Kidney capillary endothelial cell (primary cell): Measurements from ENCODE around the gene SPATS2.
"Not testable (repeated sequence)": the region's sequence is repeated elsewhere in the genome, so short reads cannot be mapped to it uniquely, and the experiment has no call there.

ENCODE experiments used
- DNase-seq: peaks from one replicate; pipeline ENCODE4 v3.0.0-alpha.2; 2018; ENCODE audit warnings: low spot score

SPATS2 gene

DNA sequence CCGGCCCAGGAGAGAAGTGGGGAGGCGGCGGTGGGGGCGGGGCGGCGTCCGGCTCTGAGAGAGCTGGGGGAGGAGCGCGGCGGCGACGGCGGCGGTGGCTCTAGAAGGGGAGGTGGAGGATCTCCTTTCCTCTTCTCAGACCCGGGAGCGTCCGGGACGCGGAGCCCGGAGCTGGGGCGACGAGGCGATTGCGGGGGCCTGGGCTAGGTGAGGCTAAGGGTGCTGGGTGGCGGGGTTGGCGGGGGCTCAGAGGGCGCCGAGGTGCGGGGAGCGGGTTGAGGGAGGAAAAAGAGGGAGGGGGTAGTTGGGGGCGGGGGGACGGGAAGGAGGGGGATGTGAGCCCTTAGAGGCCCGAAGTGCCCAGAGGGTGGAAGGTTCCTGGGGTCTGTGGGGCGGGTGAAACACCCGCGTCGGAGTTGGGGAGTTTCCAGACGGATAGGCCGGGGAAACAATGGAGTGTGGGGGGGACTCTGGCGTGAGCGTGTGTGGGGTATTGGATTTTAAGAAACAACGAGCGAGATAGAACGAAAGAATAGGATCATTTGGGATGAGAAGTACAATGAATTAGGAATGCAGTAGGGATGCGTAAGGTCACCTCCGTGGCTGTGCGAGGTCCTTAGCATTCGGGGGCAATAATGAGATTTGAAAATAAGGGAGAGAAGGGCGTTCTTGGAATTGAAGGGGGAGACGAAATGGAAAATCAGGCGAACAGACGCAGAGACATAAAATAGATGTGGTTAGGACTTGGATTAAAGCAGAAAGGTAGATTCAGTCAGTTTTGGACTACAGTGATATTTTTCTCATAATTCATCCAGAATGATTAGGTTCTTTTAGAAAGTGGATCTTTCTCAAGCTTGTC, at the start of gene SPATS2:
SPATS2 (plus strand) TSS at position 82 of the 859 bp plus-strand sequence. CDS start 93,551 bp downstream, outside the sequence.
- DNase-seq, result peak; percentile 22

DNA sequence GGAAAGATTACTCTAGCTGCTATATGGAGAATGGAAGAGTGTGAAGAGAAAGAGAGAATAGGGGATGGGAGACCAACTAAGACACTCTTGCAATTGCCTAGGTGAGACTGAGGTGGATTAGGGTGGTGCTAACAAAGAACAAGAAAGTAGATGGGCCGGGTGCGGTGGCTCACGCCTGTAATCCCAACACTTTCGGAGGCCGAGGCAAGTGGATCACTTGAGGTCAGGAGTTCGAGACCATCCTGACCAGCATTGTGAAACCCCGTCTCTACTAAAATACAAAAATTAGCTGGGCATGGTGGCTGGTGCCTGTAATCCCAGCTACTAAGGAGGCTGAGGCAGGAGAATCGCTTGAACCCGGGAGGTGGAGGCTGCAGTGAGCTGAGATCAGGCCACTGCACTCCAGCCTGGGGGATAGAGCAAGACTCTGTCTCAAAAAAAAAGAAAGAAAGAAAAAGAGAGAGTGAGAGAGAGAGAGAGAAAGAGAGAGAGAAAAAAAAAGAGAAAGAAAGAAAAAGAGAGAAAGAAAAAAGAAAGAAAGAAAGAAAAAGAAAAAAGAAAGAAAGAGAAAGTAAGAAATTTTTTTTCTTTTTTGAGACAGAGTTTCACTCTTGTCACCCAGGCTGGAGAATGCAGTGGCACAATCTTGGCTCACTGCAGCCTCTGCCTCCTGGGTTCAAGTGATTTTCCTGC, 46.7 kb upstream of the SPATS2 start:
- not testable (repeated sequence) for DNase-seq

DNA sequence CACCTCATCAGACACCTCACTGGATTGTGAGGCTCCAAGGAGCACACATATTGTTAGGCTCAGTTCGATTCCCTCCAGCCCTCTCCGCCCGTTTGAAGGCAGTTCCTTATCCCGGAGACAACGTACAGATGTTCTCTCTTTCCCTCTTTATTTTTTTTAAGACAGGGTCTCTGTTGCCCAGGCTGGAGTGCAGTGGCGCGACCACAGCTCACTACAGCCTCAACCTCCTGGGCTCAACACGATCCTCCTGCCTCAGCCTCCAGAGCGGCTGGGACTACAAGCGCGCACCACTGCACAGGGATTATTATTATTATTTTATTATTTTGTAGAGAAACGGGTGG, 44.9 kb upstream of the SPATS2 start:
- DNase-seq, result no peak

DNA sequence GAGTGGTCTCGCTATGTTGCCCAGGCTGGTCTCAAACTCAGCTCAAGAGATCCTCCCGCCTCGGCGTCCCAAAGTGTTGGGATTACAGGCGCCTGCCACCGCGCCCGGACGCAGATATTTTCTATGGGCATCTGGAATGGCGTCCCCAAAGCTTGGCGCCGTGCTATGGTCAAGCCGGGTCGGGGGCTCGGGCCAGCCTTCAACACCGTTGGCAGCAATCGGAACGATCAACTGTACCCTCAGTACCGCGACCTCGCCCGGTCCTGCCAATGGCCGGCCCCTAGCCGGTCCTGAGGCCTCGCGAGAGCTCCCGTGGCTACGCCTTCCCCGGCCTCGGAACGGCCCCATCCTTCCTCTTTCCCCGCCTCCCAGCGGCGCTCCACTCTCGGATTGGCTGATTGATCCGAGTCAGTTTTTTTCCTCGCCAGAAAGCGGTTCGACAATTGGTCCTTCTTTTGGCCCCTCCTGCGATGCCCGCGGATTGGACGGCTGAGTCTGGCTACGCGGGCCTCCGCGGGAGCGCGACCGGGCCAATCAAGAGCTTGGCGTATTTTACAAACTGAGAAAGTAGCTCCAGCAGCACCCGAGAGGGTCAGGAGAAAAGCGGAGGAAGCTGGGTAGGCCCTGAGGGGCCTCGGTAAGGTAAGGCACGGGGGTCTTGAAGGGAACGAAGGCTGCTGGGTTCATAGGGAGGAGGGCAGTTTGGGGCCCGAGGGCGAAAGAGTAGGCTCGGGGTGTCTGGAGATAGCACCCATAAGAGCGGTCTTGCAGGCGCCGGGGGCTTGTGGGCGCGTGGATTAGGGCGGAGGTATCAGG, 44.3 kb upstream of the SPATS2 start, which contains the start of gene TROAP:
TROAP (plus strand) TSS at position 548 of the 816 bp plus-strand sequence. CDS start 354 bp downstream, outside the sequence.
- DNase-seq, result peak; percentile 100

DNA sequence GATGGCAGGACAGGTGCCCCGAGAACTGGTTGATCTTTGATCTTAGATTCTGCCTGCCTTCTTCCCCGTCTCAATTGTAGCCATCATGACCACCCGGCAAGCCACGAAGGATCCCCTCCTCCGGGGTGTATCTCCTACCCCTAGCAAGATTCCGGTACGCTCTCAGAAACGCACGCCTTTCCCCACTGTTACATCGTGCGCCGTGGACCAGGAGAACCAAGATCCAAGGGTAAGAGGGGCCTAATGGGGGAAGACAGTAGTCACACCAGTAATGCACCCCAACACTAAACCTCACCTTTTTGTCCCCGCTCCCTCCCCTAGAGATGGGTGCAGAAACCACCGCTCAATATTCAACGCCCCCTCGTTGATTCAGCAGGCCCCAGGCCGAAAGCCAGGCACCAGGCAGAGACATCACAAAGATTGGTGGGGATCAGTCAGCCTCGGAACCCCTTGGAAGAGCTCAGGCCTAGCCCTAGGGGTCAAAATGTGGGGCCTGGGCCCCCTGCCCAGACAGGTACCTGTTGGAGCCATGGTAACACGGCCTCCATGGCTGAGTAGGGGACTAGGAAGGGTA, 43.7 kb upstream of the SPATS2 start:
- DNase-seq, result no peak

DNA sequence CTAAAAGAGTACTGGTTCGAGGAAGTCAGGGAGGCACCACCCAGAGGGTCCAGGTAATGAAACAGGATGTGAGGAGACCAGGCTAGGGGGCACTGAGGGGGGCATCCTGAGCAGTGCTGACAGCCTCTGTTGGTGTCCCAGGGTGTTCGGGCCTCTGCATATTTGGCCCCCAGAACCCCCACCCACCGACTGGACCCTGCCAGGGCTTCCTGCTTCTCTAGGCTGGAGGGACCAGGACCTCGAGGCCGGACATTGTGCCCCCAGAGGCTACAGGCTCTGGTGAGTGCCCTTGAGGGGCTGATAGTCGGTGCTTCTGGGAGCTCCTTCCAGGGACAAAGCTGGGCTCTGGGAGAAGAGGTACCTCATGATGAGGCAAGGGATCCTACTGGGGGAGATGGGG, 41.7 kb upstream of the SPATS2 start:
- no peak for DNase-seq

DNA sequence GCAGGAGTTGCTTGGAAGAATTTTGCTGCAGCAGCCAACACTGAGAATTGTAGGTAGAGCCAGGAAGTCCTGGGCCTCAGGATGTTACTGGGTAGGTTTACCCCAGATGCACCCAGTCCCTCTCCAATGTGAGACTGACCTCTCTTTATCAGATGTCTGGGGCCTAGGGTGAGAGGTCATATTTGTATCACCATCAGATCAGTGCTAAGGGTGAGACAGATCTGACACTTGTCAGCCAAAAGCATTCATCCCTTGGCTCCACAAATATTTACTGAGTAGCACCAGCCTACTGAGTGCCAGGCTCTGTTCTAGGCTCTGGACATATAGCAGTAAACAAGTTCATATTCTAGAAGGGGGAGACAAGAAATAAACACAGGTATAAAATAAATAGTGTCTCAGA, 39.9 kb upstream of the SPATS2 start:
- no peak for DNase-seq

DNA sequence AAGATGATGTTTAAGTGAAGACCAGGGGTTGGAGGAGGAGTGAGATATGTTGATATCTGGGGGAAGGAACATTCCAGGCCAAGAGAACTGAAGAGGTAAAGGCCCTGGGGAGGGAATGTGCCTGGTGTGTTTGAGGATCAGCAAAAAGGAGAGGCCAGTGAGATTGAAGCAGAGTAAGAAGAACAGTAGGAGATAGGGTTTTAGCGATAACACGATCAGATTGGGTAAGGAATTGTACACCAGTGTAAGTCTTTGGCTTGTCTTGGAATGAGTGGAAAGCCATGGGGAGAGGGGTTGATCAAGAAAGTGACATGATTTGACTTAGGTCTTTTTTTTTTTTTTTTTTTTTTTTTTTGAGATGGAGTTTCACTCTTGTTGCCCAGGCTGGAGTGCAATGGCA, 39.4 kb upstream of the SPATS2 start:
- no peak for DNase-seq

DNA sequence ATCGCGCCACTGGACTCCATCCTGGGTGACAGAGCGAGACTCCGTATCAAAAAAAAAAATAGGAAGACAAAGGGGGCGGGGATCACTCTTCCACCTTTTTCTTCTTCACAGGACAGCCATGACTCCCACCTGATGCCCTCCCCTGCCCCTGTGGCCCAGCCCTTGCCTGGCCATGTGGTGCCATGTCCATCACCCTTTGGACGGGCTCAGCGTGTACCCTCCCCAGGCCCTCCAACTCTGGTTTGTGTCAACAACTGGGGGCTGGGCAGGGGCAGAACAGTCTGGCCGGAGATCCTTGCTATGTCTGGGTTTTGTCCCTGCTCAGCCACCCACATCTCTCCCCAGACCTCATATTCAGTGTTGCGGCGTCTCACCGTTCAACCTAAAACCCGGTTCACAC, 38.4 kb upstream of the SPATS2 start:
- no peak for DNase-seq

DNA sequence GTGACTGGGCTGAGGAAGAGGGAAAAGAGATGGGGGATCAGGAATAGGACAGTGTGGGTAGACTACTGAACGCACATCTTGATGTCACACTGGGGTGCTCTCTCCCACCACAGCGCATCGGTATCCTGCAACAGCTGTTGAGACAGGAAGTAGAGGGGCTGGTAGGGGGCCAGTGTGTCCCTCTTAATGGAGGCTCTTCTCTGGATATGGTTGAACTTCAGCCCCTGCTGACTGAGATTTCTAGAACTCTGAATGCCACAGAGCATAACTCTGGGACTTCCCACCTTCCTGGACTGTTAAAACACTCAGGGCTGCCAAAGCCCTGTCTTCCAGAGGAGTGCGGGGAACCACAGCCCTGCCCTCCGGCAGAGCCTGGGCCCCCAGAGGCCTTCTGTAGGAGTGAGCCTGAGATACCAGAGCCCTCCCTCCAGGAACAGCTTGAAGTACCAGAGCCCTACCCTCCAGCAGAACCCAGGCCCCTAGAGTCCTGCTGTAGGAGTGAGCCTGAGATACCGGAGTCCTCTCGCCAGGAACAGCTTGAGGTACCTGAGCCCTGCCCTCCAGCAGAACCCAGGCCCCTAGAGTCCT, 37.1 kb upstream of the SPATS2 start:
- DNase-seq, result no peak

DNA sequence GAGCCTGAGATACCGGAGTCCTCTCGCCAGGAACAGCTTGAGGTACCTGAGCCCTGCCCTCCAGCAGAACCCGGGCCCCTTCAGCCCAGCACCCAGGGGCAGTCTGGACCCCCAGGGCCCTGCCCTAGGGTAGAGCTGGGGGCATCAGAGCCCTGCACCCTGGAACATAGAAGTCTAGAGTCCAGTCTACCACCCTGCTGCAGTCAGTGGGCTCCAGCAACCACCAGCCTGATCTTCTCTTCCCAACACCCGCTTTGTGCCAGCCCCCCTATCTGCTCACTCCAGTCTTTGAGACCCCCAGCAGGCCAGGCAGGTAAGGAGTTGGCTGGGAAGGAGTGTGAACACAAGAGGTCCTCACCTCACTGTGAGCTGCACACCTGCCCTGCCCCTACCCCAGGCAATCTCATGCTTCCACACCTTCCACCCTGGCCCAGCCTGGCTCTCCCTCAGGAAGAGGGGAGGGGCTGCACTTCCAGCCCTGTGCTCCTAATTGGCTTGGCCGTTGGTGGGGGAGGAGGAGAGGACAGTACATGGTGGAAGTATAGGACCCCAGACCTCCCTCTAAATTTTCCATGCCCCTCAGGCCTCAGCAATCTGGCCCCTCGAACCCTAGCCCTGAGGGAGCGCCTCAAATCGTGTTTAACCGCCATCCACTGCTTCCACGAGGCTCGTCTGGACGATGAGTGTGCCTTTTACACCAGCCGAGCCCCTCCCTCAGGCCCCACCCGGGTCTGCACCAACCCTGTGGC, 36.5 kb upstream of the SPATS2 start:
- DNase-seq, result no peak

DNA sequence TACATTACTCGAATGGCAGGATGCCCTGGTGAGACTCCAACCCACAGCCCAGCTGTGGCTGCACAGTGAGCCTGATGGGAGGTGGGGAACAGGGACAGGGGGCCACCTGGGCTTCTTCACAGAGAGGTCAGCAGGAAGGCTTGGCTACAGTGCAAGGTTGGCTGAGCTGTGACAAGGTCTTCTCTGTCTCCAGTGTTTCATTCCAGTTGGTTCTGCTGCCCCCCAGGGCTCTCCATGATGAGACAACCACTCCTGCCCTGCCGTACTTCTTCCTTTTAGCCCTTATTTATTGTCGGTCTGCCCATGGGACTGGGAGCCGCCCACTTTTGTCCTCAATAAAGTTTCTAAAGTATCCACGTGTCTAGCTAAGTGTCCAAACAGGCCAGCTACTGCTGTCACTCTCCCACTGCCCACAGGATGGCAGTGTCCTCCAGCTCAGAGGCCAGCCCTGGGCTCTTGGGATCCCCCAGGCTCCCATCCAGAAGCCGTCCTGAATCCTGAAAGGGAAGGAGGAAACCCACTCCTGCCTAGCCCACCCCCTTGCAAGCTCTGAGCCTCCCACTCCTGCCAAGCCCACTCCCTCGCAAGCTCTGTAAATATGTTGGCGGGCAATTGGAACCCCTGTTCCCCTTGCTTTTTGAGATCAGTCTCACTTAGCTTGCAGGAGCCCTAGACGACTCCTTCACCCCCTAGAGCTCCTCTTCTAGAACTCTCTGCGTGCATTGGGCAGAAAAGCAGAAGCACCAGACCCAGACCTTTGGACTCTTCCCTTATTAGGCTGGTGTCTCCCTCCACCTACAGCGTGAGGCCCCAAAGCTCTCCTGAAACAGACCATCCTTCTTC, 35.7 kb upstream of the SPATS2 start:
- peak; percentile 73 for DNase-seq

DNA sequence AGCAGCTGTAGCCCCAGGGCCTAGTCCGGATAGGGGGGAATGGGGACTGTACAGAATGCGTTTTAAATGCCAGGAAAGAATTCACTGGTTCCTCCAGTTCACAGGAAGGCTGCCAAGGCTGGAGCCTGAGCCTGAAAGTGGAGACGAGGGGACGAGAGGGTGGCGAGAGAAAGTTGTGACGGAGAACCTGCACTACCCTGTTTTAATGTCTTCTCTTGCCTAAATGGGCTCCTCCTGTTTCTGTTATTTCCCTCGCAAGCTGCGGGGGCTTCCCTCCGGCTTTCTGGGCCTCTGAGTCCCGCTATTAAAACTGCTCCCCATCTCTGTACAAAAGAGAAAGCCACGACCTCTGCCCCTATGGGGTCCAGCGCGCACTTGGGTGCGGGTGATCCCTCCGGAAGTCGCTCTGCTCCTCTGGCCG, 34.8 kb upstream of the SPATS2 start:
- no peak for DNase-seq

DNA sequence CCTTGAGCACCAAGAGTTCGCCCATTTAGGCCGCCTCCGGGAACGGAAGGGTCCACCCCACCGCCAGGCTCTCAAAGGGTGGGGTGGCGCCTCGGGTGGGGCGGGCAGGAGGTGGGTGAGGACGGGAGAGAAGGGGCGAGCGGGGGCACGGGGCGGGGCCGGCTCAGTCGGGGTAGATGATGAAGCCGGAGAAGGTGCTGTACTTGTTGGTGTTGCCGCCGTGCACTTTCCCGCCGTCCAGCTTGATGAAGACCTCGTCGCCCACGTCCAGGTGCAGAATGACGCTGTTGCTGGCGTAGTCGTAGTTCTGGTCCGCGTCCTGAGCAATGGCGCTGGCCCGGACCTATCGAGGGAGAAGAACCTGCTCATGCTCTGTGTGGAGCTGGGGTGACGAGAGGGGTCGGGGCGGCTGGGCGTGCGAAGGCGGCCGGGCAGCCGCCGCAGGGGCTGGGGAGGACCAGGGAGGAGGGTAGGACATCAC, 34.3 kb upstream of the SPATS2 start:
- DNase-seq, result no peak

DNA sequence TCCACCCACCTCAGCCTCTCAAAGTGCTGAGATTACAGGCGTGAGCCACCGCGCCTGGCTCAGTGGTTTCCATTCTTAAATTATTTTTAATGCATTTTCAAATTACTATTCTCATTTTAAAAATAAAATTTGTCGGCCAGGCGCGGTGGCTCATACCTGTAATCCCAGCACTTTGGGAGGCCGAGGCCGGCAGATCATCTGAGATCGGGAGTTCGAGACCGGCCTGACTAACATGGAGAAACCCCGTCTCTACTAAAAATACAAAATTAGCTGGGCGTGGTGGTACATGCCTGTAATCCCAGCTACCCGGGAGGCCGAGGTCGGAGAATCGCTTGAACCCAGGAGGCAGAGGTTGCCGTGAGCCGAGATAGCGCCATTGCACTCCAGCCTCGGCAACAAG, 33.5 kb upstream of the SPATS2 start:
- not testable (repeated sequence) for DNase-seq

DNA sequence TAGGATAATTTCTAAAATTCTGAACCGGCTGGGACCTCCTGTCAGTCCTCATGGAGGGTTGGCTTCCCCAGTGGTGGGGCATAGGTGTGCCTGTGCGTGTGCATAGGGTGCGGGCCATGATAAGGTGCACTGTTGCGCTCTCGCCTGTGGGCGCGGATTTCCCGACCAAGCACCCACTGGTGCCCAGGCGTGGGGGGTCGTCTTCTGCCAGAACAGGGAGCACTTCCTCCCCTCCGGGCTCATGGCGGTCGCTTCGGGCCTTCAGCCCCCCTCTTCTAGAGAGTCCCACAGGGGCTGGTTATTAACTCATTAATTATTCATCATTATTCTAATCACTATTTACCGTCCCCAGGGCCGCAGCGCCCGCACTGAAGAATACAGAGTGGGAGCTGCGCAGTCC, 33.0 kb upstream of the SPATS2 start:
- no peak for DNase-seq

DNA sequence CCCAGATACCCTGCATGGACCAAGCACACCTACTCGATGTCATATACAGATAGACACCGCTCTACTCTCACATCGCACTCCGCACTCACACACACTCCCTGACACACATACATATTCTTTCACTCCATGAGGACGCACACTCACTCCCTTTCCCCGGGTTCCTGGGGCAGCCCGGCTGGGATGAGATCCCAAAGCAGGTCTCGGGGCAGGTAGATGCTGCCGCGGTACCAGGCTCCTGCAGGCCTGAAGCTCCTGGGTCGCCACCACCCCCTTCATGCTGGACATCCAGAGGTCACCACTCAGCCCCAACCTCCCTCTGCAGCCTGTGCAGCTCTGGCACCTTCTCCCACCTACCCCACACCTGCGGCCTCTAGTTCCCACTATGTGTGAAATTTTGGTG, 32.6 kb upstream of the SPATS2 start:
- no peak for DNase-seq

DNA sequence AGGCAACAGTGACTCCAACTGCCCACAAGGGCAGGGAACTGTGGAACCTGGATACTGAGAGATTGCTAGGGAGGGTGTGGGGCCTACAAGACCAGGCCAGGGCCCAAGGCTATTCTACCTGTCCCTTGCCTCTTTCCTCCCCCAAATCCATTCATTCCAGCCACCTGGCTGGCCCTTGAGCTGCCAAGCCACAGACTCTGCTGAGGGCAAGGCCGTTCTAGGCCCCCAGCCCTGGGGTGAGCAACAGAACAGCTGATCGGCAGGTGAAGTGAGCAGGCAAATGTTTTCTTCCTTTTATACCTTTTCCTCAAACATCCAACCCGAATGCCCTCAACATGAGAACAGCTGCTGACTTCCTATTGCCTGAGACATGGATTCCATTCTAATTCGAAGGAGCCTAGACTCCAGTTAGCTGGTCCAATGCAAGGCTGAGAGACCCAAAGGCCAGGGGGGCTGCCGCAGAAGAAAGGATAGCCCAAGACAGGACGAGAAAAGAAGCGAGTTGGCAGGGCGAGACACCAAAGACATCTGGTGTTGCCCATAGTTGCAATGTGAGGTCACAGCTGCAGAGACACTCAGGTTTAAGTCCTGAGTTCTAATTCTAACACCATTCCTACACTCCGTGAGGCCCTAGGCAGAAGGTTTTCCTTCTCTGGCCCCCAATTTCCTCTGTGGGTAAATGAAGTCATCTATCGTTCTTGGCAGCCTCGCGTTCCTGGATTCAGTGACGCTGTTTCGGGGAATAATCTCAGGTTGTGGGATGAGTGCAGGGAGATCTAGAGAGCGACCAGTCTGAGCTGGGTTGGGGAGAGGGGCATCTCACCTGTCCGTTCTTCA, 31.9 kb upstream of the SPATS2 start:
- no peak for DNase-seq
